ENCODE data around the gene MARVELD1. TPM values are rescaled to one million over a fixed set of nuclear protein-coding genes. Genes with fewer than 3 reads are reported as not detected.

Gene MARVELD1
- total and polyA plus RNA-seq, 12 donors: 2.8 to 11.9 (median 5.8) TPM

- DNase-seq (peak; percentile 71 to 76), ATAC-seq (peak; percentile 71 to 86 (median 77))
- H3K4me1 ChIP-seq: peaks cover 8 to 66% (median 41%) of the 10 kb centered on the region in 9 donors
- intact Hi-C loops (cut with DNase I): loop anchor here in 1 of 10 donors (2.0 kb wide), 1 partner anchor 28 kb away; the partner anchor contains the start of gene AVPI1
- H3K9me3 ChIP-seq: no peaks in the 10 kb centered on the region
- H3K4me3 ChIP-seq: peak overlapping the region; percentile 57 to 80 (median 70)
- peak overlapping the region; percentile 87 to 98 (median 94) for H3K27ac ChIP-seq
- H3K27me3 ChIP-seq: no peaks in the 10 kb centered on the region
- 4 to 5% methylated on average over 50 to 74 of the region's 74 CpGs for WGBS, 2 donors
- TF ChIP-seq CTCF (IDR thresholded peaks at IDR 0.05): peak in 2 of 9 donors; percentile 2 to 20
- H3K36me3 ChIP-seq: peaks cover 0 to 18% (median 0%) of the 10 kb centered on the region in 9 donors
Observed at GRCh38 chr10:97714401-97715258, 1.1 kb downstream of the MARVELD1 start.

GRCh38 chr10:97715259-97715874, 1.8 kb downstream of the MARVELD1 start:
- Histone ChIP-seq H3K4me1 (peaks cover 8 to 64% (median 35%) of the 10 kb centered on the region in 9 donors), H3K9me3 (no peaks in the 10 kb centered on the region), H3K27ac (peak overlapping the region in 8 of 10 donors; percentile 92 to 98 (median 94)), H3K27me3 (no peaks in the 10 kb centered on the region), H3K4me3 (peak overlapping the region in 8 of 10 donors; percentile 66 to 80 (median 73)), H3K36me3 (peaks cover 0 to 18% (median 0%) of the 10 kb centered on the region in 9 donors)
- DNase-seq (no peak), ATAC-seq (no peak)
- intact Hi-C loops (cut with DNase I): loop anchor here in 1 of 10 donors (2.0 kb wide), 1 partner anchor 29 kb away; the partner anchor contains the start of gene AVPI1
- no peak for TF ChIP-seq CTCF (IDR thresholded peaks at IDR 0.05)
- WGBS, 2 donors: 67 to 73% methylated on average over 8 of the region's 8 CpGs

GRCh38 chr10:97717627-97718026, 4.1 kb downstream of the MARVELD1 start:
- DNase-seq: no peak
- H3K27ac ChIP-seq: peak overlapping the region in 5 of 10 donors; percentile 6 to 51 (median 32)
- H3K9me3 ChIP-seq: no peaks in the 10 kb centered on the region
- H3K4me3 ChIP-seq: no peak overlapping the region
- peaks cover 8 to 61% (median 35%) of the 10 kb centered on the region in 9 donors for H3K4me1 ChIP-seq
- TF ChIP-seq CTCF (IDR thresholded peaks at IDR 0.05): no peak
- no peak for ATAC-seq
- intact Hi-C loops (cut with DNase I): no loop called here
- no peaks in the 10 kb centered on the region for H3K27me3 ChIP-seq
- H3K36me3 ChIP-seq: peaks cover 0 to 18% (median 0%) of the 10 kb centered on the region in 9 donors
- 87 to 92% methylated on average over 7 of the region's 7 CpGs for WGBS, 2 donors

- H3K36me3 ChIP-seq: peaks cover 0 to 18% (median 0%) of the 10 kb centered on the region in 9 donors
- H3K4me3 ChIP-seq: no peak overlapping the region
- intact Hi-C loops (cut with DNase I): no loop called here
- no peak for TF ChIP-seq CTCF (IDR thresholded peaks at IDR 0.05)
- no peaks in the 10 kb centered on the region for H3K9me3 ChIP-seq
- ATAC-seq (no peak), DNase-seq (no peak)
- WGBS, 2 donors: 63 to 70% methylated on average over 6 of the region's 6 CpGs
- H3K27ac ChIP-seq: peak overlapping the region in 4 of 10 donors; percentile 32 to 51 (median 41)
- no peaks in the 10 kb centered on the region for H3K27me3 ChIP-seq
- peaks cover 8 to 56% (median 35%) of the 10 kb centered on the region in 9 donors for H3K4me1 ChIP-seq
Observed at GRCh38 chr10:97718178-97718577, 4.6 kb downstream of the MARVELD1 start.
